Astrocyte (in vitro differentiated cells and primary cell): ENCODE results near the gene THAP3. TPM values are rescaled to one million over a fixed set of nuclear protein-coding genes. Genes with fewer than 3 reads are reported as not detected.

Source experiments
- DNase-seq: peaks from one replicate; pipeline ENCODE4 v3.0.0-alpha.2; 2010; ENCODE audit warnings: low read depth
- FAIRE-seq: peaks from 2 replicates; lab custom pipeline; 2011; peaks lifted over from hg19 to GRCh38; lab: Jason Lieb, UNC
- H2AFZ ChIP-seq: 2 replicates; pipeline ENCODE4 v1.6.0; 2012; ENCODE audit warnings: low read depth, low read length, inconsistent platforms
- H3K27ac ChIP-seq: 2 replicates; pipeline ENCODE4 v1.5.1; 2011; ENCODE audit warnings: low read depth, low read length, inconsistent platforms
- H3K27me3 ChIP-seq: 2 replicates; pipeline ENCODE4 v1.6.0; 2011; ENCODE audit warnings: low read length, inconsistent platforms; ENCODE audit not compliant: insufficient read depth
- H3K36me3 ChIP-seq: 2 replicates; pipeline ENCODE4 v1.5.1; 2011; ENCODE audit warnings: low read length, inconsistent platforms; ENCODE audit not compliant: insufficient read depth
- H3K4me1 ChIP-seq: 2 replicates; pipeline ENCODE4 v1.5.1; 2011; ENCODE audit warnings: low read length, inconsistent platforms; ENCODE audit not compliant: insufficient read depth
- H3K4me2 ChIP-seq: 2 replicates; pipeline ENCODE4 v1.6.0; 2012; ENCODE audit warnings: low read length, inconsistent platforms
- H3K4me3 ChIP-seq: 2 replicates; pipeline ENCODE4 v1.5.1; 2011; ENCODE audit warnings: low read depth, mild to moderate bottlenecking, low read length, inconsistent platforms; ENCODE audit not compliant: insufficient read depth
- H3K79me2 ChIP-seq: 2 replicates; pipeline ENCODE4 v1.6.0; 2012; ENCODE audit warnings: mild to moderate bottlenecking, low read length, inconsistent platforms; ENCODE audit not compliant: insufficient read depth
- H3K9ac ChIP-seq: 2 replicates; pipeline ENCODE4 v1.6.0; 2012; ENCODE audit warnings: mild to moderate bottlenecking, low read length, inconsistent platforms
- H3K9me3 ChIP-seq: 2 replicates; pipeline ENCODE4 v1.5.1; 2012; ENCODE audit warnings: low read depth, mild to moderate bottlenecking, low read length, inconsistent platforms; ENCODE audit not compliant: insufficient read depth
- H4K20me1 ChIP-seq: 2 replicates; pipeline ENCODE4 v1.6.0; 2012; ENCODE audit warnings: low read length, inconsistent platforms; ENCODE audit not compliant: insufficient read depth
- H3K27ac Mint-ChIP-seq: one replicate; pipeline ENCODE4 v1.8.0; 2021; ENCODE audit warnings: mild to moderate bottlenecking, mixed read lengths; ENCODE audit not compliant: unreplicated experiment
- H3K27me3 Mint-ChIP-seq: one replicate; pipeline ENCODE4 v1.8.0; 2021; ENCODE audit warnings: low read depth, mixed read lengths; ENCODE audit not compliant: unreplicated experiment
- H3K36me3 Mint-ChIP-seq: one replicate; pipeline ENCODE4 v1.8.0; 2021; ENCODE audit warnings: low read depth, mixed read lengths; ENCODE audit not compliant: unreplicated experiment
- H3K4me1 Mint-ChIP-seq: one replicate; pipeline ENCODE4 v1.8.0; 2021; ENCODE audit warnings: low read depth, mixed read lengths; ENCODE audit not compliant: unreplicated experiment
- H3K4me3 Mint-ChIP-seq: one replicate; pipeline ENCODE4 v1.8.0; 2021; ENCODE audit warnings: mild to moderate bottlenecking, moderate library complexity, mixed read lengths; ENCODE audit not compliant: unreplicated experiment
- H3K9me3 Mint-ChIP-seq: one replicate; pipeline ENCODE4 v1.8.0; 2021; ENCODE audit warnings: mild to moderate bottlenecking, mixed read lengths; ENCODE audit not compliant: unreplicated experiment
- CTCF ChIP-seq: IDR thresholded peaks from 2 replicates; pipeline ENCODE4 v1.5.1; 2011; ENCODE audit warnings: low read depth, mild to moderate bottlenecking, inconsistent platforms, low read length, moderate library complexity; ENCODE audit not compliant: insufficient read depth
- EZH2 ChIP-seq: IDR thresholded peaks from 2 replicates; pipeline ENCODE4 v1.6.1; 2012; ENCODE audit warnings: mild to moderate bottlenecking, low read length, inconsistent platforms; ENCODE audit not compliant: insufficient read depth
- total RNA-seq: library from RNA; stranded (reverse); gene quantifications from 2 replicates; pipeline ENCODE4 v1.2.1, GENCODE V29; 2021

Gene THAP3
- total RNA-seq, 1 donor from 2014 or later: 16.5 TPM

GRCh38 chr1:6588128-6588892 lies 36.4 kb upstream of the THAP3 start:
- Mint-ChIP-seq H3K4me1 (peaks cover 2% of the 10 kb centered on the region), H3K27ac (no peak overlapping the region), H3K4me3 (no peak overlapping the region), H3K36me3 (peaks cover 15% of the 10 kb centered on the region), H3K9me3 (no peaks in the 10 kb centered on the region), H3K27me3 (no peaks in the 10 kb centered on the region)
- Histone ChIP-seq H2AFZ (no peak overlapping the region), H3K36me3 (peaks cover 13% of the 10 kb centered on the region), H3K9me3 (no peaks in the 10 kb centered on the region), H3K27me3 (no peaks in the 10 kb centered on the region), H3K27ac (no peak overlapping the region), H3K9ac (no peak overlapping the region), H3K4me2 (no peak overlapping the region), H4K20me1 (peaks cover 78% of the 10 kb centered on the region), H3K4me3 (no peak overlapping the region), H3K4me1 (no peaks in the 10 kb centered on the region), H3K79me2 (peaks cover 36% of the 10 kb centered on the region)
- no peak for DNase-seq
- no peak for FAIRE-seq
- TF ChIP-seq CTCF (no peak), EZH2 (no peak)

DNA sequence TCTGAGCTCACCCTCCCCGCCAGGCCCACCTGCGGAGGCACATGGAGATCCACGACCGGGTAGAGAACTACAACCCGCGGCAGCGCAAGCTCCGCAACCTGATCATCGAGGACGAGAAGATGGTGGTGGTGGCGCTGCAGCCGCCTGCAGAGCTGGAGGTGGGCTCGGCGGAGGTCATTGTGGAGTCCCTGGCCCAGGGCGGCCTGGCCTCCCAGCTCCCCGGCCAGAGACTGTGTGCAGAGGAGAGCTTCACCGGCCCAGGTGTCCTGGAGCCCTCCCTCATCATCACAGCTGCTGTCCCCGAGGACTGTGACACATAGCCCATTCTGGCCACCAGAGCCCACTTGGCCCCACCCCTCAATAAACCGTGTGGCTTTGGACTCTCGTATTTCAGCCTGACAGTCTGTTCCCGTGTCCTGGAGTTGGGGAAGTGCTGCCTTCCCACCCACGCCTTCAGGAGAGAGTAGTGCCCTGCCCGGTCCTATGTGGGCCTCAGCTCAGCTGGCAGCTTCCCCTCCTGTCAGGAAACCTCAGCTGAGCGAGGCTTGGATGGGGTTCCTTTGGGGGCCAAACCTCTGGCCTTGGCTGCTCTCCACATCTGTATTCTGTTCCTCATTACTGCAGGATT lies 35.7 kb upstream of the THAP3 start:
- DNase-seq (no peak), FAIRE-seq (no peak)
- Histone ChIP-seq H3K36me3 (peaks cover 18% of the 10 kb centered on the region), H3K9ac (no peak overlapping the region), H3K79me2 (peaks cover 43% of the 10 kb centered on the region), H4K20me1 (peaks cover 85% of the 10 kb centered on the region), H3K27ac (no peak overlapping the region), H3K4me1 (no peaks in the 10 kb centered on the region), H3K9me3 (no peaks in the 10 kb centered on the region), H3K27me3 (no peaks in the 10 kb centered on the region), H2AFZ (no peak overlapping the region), H3K4me2 (no peak overlapping the region), H3K4me3 (no peak overlapping the region)
- no peak overlapping the region for H3K27ac Mint-ChIP-seq
- peaks cover 15% of the 10 kb centered on the region for H3K36me3 Mint-ChIP-seq
- H3K27me3 Mint-ChIP-seq: no peaks in the 10 kb centered on the region
- peaks cover 2% of the 10 kb centered on the region for H3K4me1 Mint-ChIP-seq
- TF ChIP-seq CTCF (no peak), EZH2 (no peak)
- H3K9me3 Mint-ChIP-seq: no peaks in the 10 kb centered on the region
- no peak overlapping the region for H3K4me3 Mint-ChIP-seq

DNA sequence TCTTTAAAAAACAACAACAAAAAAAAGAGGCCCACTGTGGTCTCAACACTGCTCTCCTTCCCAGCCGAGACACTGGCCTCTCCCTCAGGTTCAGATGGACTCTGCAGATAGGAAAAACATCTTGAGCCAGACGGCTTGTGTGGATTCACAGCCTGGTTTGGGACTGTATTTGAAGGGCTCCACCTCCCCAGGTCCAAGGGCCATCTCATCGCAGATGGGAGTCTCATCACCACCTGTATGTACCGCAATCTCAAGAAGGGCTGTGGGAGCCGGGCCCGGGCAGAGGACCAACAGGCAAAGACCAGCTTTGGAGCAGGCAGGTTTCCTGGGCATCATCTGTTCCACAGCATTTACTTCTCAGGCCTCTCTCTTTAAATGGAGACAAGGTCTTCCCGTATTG lies 34.6 kb upstream of the THAP3 start:
- Histone ChIP-seq H2AFZ (no peak overlapping the region), H3K27me3 (no peaks in the 10 kb centered on the region), H3K36me3 (peaks cover 25% of the 10 kb centered on the region), H3K4me3 (no peak overlapping the region), H3K9ac (no peak overlapping the region), H3K79me2 (peaks cover 46% of the 10 kb centered on the region), H3K9me3 (no peaks in the 10 kb centered on the region), H3K4me1 (no peaks in the 10 kb centered on the region), H3K4me2 (no peak overlapping the region), H3K27ac (no peak overlapping the region), H4K20me1 (peaks cover 89% of the 10 kb centered on the region)
- DNase-seq: no peak
- no peaks in the 10 kb centered on the region for H3K27me3 Mint-ChIP-seq
- H3K36me3 Mint-ChIP-seq: peaks cover 18% of the 10 kb centered on the region
- no peaks in the 10 kb centered on the region for H3K4me1 Mint-ChIP-seq
- no peak overlapping the region for H3K4me3 Mint-ChIP-seq
- H3K27ac Mint-ChIP-seq: no peak overlapping the region
- no peaks in the 10 kb centered on the region for H3K9me3 Mint-ChIP-seq
- no peak for FAIRE-seq
- TF ChIP-seq CTCF (no peak), EZH2 (no peak)
